Measurements from ENCODE around the gene LILRA6. TPM values are rescaled to one million over a fixed set of nuclear protein-coding genes. Genes with fewer than 3 reads are reported as not detected.
"Not testable (repeated sequence)": the region's sequence is repeated elsewhere in the genome, so short reads cannot be mapped to it uniquely, and the experiment has no call there.

LILRA6 gene
- total and polyA plus RNA-seq, 2 of the 8 experiments (the other 6 are each of a cell fraction or from before 2014, with no cell fraction given) = not detected

DNA sequence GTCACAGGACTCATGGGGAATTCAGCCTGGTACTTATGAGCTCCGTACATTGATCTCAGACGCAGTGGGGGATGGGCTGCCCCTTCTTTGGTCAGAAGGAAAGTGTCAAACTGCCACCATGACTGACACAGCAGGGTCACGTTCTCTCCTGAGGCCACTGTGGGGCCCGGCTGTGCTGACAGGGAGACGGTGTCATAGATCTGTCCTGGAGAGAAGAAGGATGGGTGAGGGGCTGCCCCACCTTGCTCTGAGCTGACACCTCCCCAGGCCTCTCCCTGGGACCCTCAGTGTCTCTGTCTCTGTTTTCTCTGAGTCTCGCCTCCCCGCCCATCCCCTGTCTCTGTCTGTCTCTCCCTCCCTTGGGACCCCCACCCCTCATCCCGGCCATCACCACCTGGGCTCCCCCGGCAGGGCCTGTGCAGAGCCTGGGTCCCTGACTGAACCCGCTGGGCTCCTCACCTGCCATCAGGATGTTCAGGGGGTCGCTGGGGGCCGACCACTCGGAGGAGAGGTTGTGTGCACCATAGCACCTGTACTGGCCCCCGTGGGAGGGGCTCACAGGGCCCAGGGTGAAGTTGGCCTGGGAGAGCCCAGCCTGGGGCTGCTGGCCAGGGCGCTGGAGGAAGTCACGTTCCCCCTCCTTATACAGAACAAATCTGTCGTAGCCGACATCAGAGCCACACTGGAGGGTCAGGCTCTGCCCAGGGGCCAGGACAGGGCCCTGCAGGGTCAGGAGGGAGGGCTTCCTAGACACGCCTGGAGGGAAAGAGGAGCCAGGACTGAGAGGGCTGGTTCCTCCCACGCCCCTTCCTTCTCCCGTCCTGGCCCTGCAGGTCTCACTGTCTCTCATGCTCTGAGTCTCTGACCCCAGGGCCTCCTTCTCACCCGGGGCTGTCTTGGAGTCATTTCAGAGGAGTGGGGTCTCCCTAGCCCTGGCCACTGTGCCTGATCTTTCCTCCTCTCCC lies 1.9 kb downstream of the LILRA6 start:
- H3K79me2 ChIP-seq (ENCODE audit: control insufficient read depth in 1 of 2, insufficient read depth in 2 of 2, low read length in 2 of 2); FAIRE-seq; DNase-seq (ENCODE audit: low read depth in 1 of 2, low spot score in 2 of 2); H4K20me1 ChIP-seq (replicated peaks in 1 of 2; ENCODE audit: control insufficient read depth in 1 of 2, insufficient read depth in 2 of 2, low read length in 2 of 2); H2BK12ac ChIP-seq (ENCODE audit: low read depth, low read length); H3K27ac ChIP-seq (ENCODE audit: low read depth, low read length); H3K14ac ChIP-seq (ENCODE audit: insufficient read length); H3K4ac ChIP-seq (replicated peaks; ENCODE audit: insufficient read length, low read depth, low read length); H3K56ac ChIP-seq (replicated peaks; ENCODE audit: insufficient read length, low read depth, low read length); H2BK5ac ChIP-seq (ENCODE audit: low read depth, low read length); H2AK5ac ChIP-seq (ENCODE audit: low read depth, low read length); H3K36me3 ChIP-seq (ENCODE audit: control insufficient read depth in 2 of 4, insufficient read depth in 4 of 4, low read length in 3 of 4); H3K9ac ChIP-seq (replicated peaks in 1 of 4; ENCODE audit: extremely low read depth in 1 of 4, low read depth in 3 of 4, low read length in 3 of 4); H3K4me3 ChIP-seq (ENCODE audit: extremely low read depth in 1 of 4, insufficient read depth in 2 of 4, low read depth in 3 of 4, low read length in 4 of 4); H3K23ac ChIP-seq (ENCODE audit: insufficient read length); H4K8ac ChIP-seq (ENCODE audit: extremely low read depth, insufficient read depth, low read length); H3K18ac ChIP-seq (ENCODE audit: extremely low read depth, low read length); POLR2A ChIA-PET (ENCODE audit: partially characterized antibody); H4K5ac ChIP-seq (ENCODE audit: insufficient read length, low read depth, low read length); H3K4me2 ChIP-seq (ENCODE audit: insufficient read depth in 1 of 2, low read depth in 2 of 2, low read length in 2 of 2); H4K91ac ChIP-seq (replicated peaks; ENCODE audit: insufficient read length, low read length); H3K4me1 ChIP-seq (replicated peaks in 1 of 4; ENCODE audit: control insufficient read depth in 3 of 4, insufficient read depth in 4 of 4, low read length in 3 of 4); H3K23me2 ChIP-seq (ENCODE audit: low read depth, low read length); H3K9me3 ChIP-seq (ENCODE audit: insufficient read depth in 2 of 2, low read depth in 1 of 2, low read length in 1 of 2); H3K79me1 ChIP-seq (ENCODE audit: low read depth, low read length); H3K27me3 ChIP-seq (replicated peaks in 1 of 4; ENCODE audit: control insufficient read depth in 3 of 4, extremely low read depth in 1 of 4, insufficient read depth in 3 of 4, low read length in 3 of 4); H2BK120ac ChIP-seq (replicated peaks; ENCODE audit: low read depth, low read length); H2BK15ac ChIP-seq (ENCODE audit: low read length); H2AFZ ChIP-seq (ENCODE audit: low read length); H2BK20ac ChIP-seq (ENCODE audit: low read length): not testable (repeated sequence)
- 84% methylated on average over 11 of the region's 22 CpGs; no CpG with 5 or more reads in 1 of the 2 experiments for WGBS, 2 experiments (ENCODE audit: extremely low coverage in 1 of 2, insufficient coverage in 1 of 2, insufficient read length in 1 of 2, insufficient replicate concordance in 2 of 2, low coverage in 1 of 2, low lambda C conversion rate in 2 of 2, missing lambda C conversion rate in 1 of 2)
- CTCF ChIA-PET (ENCODE audit: partially characterized antibody) = interaction anchor here (1.5 kb wide), 1 partner anchor 19 kb away, joined by 3 read pairs; no protein-coding TSS in a partner anchor
